SU-DHL-6 (cell line): ENCODE data around the gene OR52H1.

Experiments used
- H2AFZ ChIP-seq: fragments of 200-600 bp; sonication (generic); 2 replicates; pipeline ENCODE4 v1.6.1; 2014; ENCODE audit warnings: low read depth, mild to moderate bottlenecking, moderate library complexity, mixed read lengths, antibody characterized with exemption, low read length; ENCODE audit not compliant: severe bottlenecking
- H3F3A ChIP-seq: fragments of 200-600 bp; shearing (Covaris generic); 2 replicates; pipeline ENCODE4 v1.6.0; 2016; ENCODE audit warnings: antibody characterized with exemption, mild to moderate bottlenecking; ENCODE audit not compliant: insufficient read depth
- H3K27ac ChIP-seq: fragments of 200-600 bp; sonication (generic); 2 replicates; pipeline ENCODE4 v1.5.1; 2016; ENCODE audit warnings: low read depth, mild to moderate bottlenecking, low read length, moderate library complexity, mixed read lengths
- H3K27me3 ChIP-seq: fragments of 200-600 bp; sonication (generic), shearing (Covaris generic); 2 replicates; pipeline ENCODE4 v1.6.0; 2014; ENCODE audit warnings: mild to moderate bottlenecking, low read length
- H3K36me3 ChIP-seq: fragments of 200-600 bp; sonication (generic); 2 replicates; pipeline ENCODE4 v1.6.1; 2014; ENCODE audit warnings: mild to moderate bottlenecking, low read length, mixed read lengths
- H3K4me2 ChIP-seq: fragments of 300-600, 200-600 bp; shearing (Covaris generic), sonication (generic); 2 replicates; pipeline ENCODE4 v1.6.0; 2014; ENCODE audit warnings: low read length, low read depth, mild to moderate bottlenecking; ENCODE audit not compliant: poor library complexity, severe bottlenecking
- H3K4me3 ChIP-seq: fragments of 200-600 bp; sonication (generic); 2 replicates; pipeline ENCODE4 v1.5.1; 2014; ENCODE audit warnings: antibody characterized with exemption, low read length, mild to moderate bottlenecking, mixed read lengths; ENCODE audit not compliant: insufficient read depth, poor library complexity, severe bottlenecking
- H3K79me2 ChIP-seq: fragments of 200-600 bp; sonication (generic); 2 replicates; pipeline ENCODE4 v1.6.1; 2014; ENCODE audit warnings: mild to moderate bottlenecking, low read length, moderate library complexity; ENCODE audit not compliant: insufficient read depth
- H3K9ac ChIP-seq: fragments of 200-600 bp; sonication (generic); 2 replicates; pipeline ENCODE4 v1.7.0; 2014; ENCODE audit warnings: mild to moderate bottlenecking, low read length
- H3K9me2 ChIP-seq: fragments of 200-600 bp; sonication (generic); replicated peaks from 2 replicates; pipeline ENCODE4 v1.6.1; 2014; ENCODE audit warnings: low read length; ENCODE audit not compliant: insufficient read depth
- H3K9me3 ChIP-seq: fragments of 200-600 bp; sonication (generic); 2 replicates; pipeline ENCODE4 v1.6.1; 2014; ENCODE audit warnings: low read length, mixed read lengths; ENCODE audit not compliant: insufficient read depth
- H4K20me1 ChIP-seq: fragments of 200-600 bp; sonication (generic); 2 replicates; pipeline ENCODE4 v1.6.1; 2014; ENCODE audit warnings: low read depth, mild to moderate bottlenecking, antibody characterized with exemption, low read length, moderate library complexity, mixed read lengths
- CTCF ChIP-seq: fragments of 200-600 bp; sonication (generic); IDR thresholded peaks from one replicate; pipeline ENCODE4 v1.5.1; 2017; ENCODE audit warnings: antibody characterized with exemption, mild to moderate bottlenecking, low read length, moderate library complexity; ENCODE audit not compliant: insufficient read depth, poor library complexity, severe bottlenecking
- EZH2phosphoT487 ChIP-seq: fragments of 200-600 bp; sonication (generic), shearing (Covaris generic); conservative IDR thresholded peaks from 2 replicates; pipeline ENCODE4 v1.6.1; 2018; ENCODE audit warnings: mild to moderate bottlenecking, antibody characterized with exemption, low read length, moderate library complexity, mixed read lengths

OR52H1 gene

GRCh38 chr11:5541427-5541826, 6.9 kb downstream of the OR52H1 start:
- Histone ChIP-seq H3K9ac (no peak overlapping the region), H3K4me3 (no peak overlapping the region), H3F3A (no peaks in the 10 kb centered on the region), H3K36me3 (no peaks in the 10 kb centered on the region), H3K27ac (no peak overlapping the region), H3K79me2 (no peaks in the 10 kb centered on the region), H2AFZ (no peak overlapping the region), H3K27me3 (no peaks in the 10 kb centered on the region), H3K9me2 (no peaks in the 10 kb centered on the region), H4K20me1 (no peaks in the 10 kb centered on the region), H3K4me2 (no peak overlapping the region), H3K9me3 (no peaks in the 10 kb centered on the region)
- TF ChIP-seq EZH2phosphoT487: no peak
- TF ChIP-seq CTCF: no peak

- no peak for TF ChIP-seq CTCF
- no peak for TF ChIP-seq EZH2phosphoT487
- Histone ChIP-seq H3K9me3 (no peaks in the 10 kb centered on the region), H3K9me2 (no peaks in the 10 kb centered on the region), H3K27me3 (no peaks in the 10 kb centered on the region), H3K27ac (no peak overlapping the region), H3K36me3 (no peaks in the 10 kb centered on the region), H3K4me3 (no peak overlapping the region), H3K79me2 (no peaks in the 10 kb centered on the region), H3K9ac (no peak overlapping the region), H4K20me1 (no peaks in the 10 kb centered on the region), H3F3A (no peaks in the 10 kb centered on the region), H3K4me2 (no peak overlapping the region), H2AFZ (no peak overlapping the region)
These were observed 11.9 kb downstream of the OR52H1 start for GRCh38 chr11:5536482-5536881.

GRCh38 chr11:5534046-5534445, 14.3 kb downstream of the OR52H1 start:
- Histone ChIP-seq H4K20me1 (no peaks in the 10 kb centered on the region), H3K9ac (no peak overlapping the region), H3K36me3 (no peaks in the 10 kb centered on the region), H2AFZ (no peak overlapping the region), H3K4me2 (no peak overlapping the region), H3K9me3 (no peaks in the 10 kb centered on the region), H3K9me2 (no peaks in the 10 kb centered on the region), H3K79me2 (no peaks in the 10 kb centered on the region), H3K27ac (no peak overlapping the region), H3K4me3 (no peak overlapping the region), H3F3A (no peaks in the 10 kb centered on the region), H3K27me3 (no peaks in the 10 kb centered on the region)
- TF ChIP-seq EZH2phosphoT487 (no peak), CTCF (no peak)
